ENCODE data around the gene SOCS7.

Gene SOCS7

GRCh38 chr17:38442548-38442947 lies 90.9 kb downstream of the SOCS7 start:
- no peak for DNase-seq (ENCODE audit: low read depth)

- no peak for DNase-seq (ENCODE audit: low read depth)
Observed at GRCh38 chr17:38443356-38444031, 91.8 kb downstream of the SOCS7 start.

GRCh38 chr17:38444151-38444550 lies 92.5 kb downstream of the SOCS7 start:
- peak; percentile 42 for DNase-seq (ENCODE audit: low read depth)

- no peak for DNase-seq (ENCODE audit: low read depth)
Observed at GRCh38 chr17:38447502-38448085, 96.0 kb downstream of the SOCS7 start.

GRCh38 chr17:38448208-38448771 lies 96.6 kb downstream of the SOCS7 start:
- DNase-seq (ENCODE audit: low read depth), result no peak

- no peak for DNase-seq (ENCODE audit: low read depth)
Observed at GRCh38 chr17:38449364-38449763, 97.7 kb downstream of the SOCS7 start.

GRCh38 chr17:38450557-38451029 lies 98.9 kb downstream of the SOCS7 start:
- DNase-seq (ENCODE audit: low read depth), result no peak

- no peak for DNase-seq (ENCODE audit: low read depth)
Observed at GRCh38 chr17:38451030-38451839, 99.6 kb downstream of the SOCS7 start.

- DNase-seq (ENCODE audit: low read depth), result no peak
Observed at GRCh38 chr17:38451840-38452529, 100.3 kb downstream of the SOCS7 start.

GRCh38 chr17:38452719-38453118 lies 101.1 kb downstream of the SOCS7 start:
- no peak for DNase-seq (ENCODE audit: low read depth)

GRCh38 chr17:38453951-38454421 lies 102.3 kb downstream of the SOCS7 start:
- DNase-seq (ENCODE audit: low read depth), result no peak

GRCh38 chr17:38454532-38454931 lies 102.9 kb downstream of the SOCS7 start:
- no peak for DNase-seq (ENCODE audit: low read depth)

Data from activated T-cell treated with anti-CD3 and anti-CD28 coated beads for 1 hour (primary cell).